GM12878 (cell line): Measurements from ENCODE around the gene ACSF3. TPM values are rescaled to one million over a fixed set of nuclear protein-coding genes. Genes with fewer than 3 reads are reported as not detected.

Experiments
- BCL11A ChIP-seq: IDR thresholded peaks from 2 replicates; pipeline ENCODE4 v1.6.1; 2011; ENCODE audit warnings: low read depth, low read length
- HDGF ChIP-seq: fragments of 450-650 bp; IDR thresholded peaks from 2 replicates; pipeline ENCODE4 v1.6.1; 2016; ENCODE audit warnings: antibody characterized with exemption
- JUNB ChIP-seq: IDR thresholded peaks from 2 replicates; pipeline ENCODE4 v1.6.1; 2016; ENCODE audit warnings: antibody characterized with exemption, mild to moderate bottlenecking
- KAT2A ChIP-seq: conservative IDR thresholded peaks from 2 replicates; pipeline ENCODE4 v1.6.1; 2011; ENCODE audit warnings: low read depth, low read length; ENCODE audit not compliant: control insufficient read depth
- MTA2 ChIP-seq: fragments of 450-650 bp; IDR thresholded peaks from 2 replicates; pipeline ENCODE4 v1.6.1; 2016; ENCODE audit warnings: low read depth, mild to moderate bottlenecking, moderate library complexity
- NFYA ChIP-seq: IDR thresholded peaks from 2 replicates; pipeline ENCODE4 v1.6.1; 2011; ENCODE audit warnings: low read depth, mild to moderate bottlenecking, low read length, improper control_type of control experiment, borderline replicate concordance
- NR2C1 ChIP-seq: fragments of 450-650 bp; IDR thresholded peaks from 2 replicates; pipeline ENCODE4 v1.6.1; 2017; ENCODE audit warnings: antibody characterized with exemption, mild to moderate bottlenecking, moderate library complexity
- NR2C2 ChIP-seq: IDR thresholded peaks from 2 replicates; pipeline ENCODE4 v1.6.1; 2011; ENCODE audit warnings: borderline replicate concordance, low read depth; ENCODE audit not compliant: control insufficient read depth, insufficient read length
- NRF1 ChIP-seq: conservative IDR thresholded peaks from 2 replicates; pipeline ENCODE4 v1.6.1; 2011; ENCODE audit warnings: mild to moderate bottlenecking, low read depth, low read length, improper control_type of control experiment
- PAX5 ChIP-seq: IDR thresholded peaks from 2 replicates; pipeline ENCODE4 v1.6.1; 2011; ENCODE audit warnings: low read depth, low read length, borderline replicate concordance
- RBBP5 ChIP-seq: fragments of 200-600 bp; sonication (generic); conservative IDR thresholded peaks from 2 replicates; pipeline ENCODE4 v1.6.1; 2016
- TBL1XR1 ChIP-seq: IDR thresholded peaks from 2 replicates; pipeline ENCODE4 v1.6.1; 2012; ENCODE audit warnings: low read depth, low read length, improper control_type of control experiment
- USF2 ChIP-seq: IDR thresholded peaks from 2 replicates; pipeline ENCODE4 v1.6.1; 2011; ENCODE audit warnings: low read depth, low read length, improper control_type of control experiment, borderline replicate concordance
- ZNF622 ChIP-seq: fragments of 450-650 bp; IDR thresholded peaks from 2 replicates; pipeline ENCODE4 v1.6.1; 2017; ENCODE audit warnings: mild to moderate bottlenecking, inconsistent platforms
- ZNF687 ChIP-seq: fragments of 450-650 bp; IDR thresholded peaks from 2 replicates; pipeline ENCODE4 v1.6.1; 2017; ENCODE audit warnings: mild to moderate bottlenecking, moderate library complexity
- polyA plus RNA-seq, 11 experiments: library from polyadenylated mRNA; depleted of rRNA in 4 of 11; unstranded in 6 of 11; stranded (reverse) in 5 of 11; fragments of >200 nt; fragmentation: Nextera tagmentation in 4 of 11; fragmentation: Illumina TruSeq in 1 of 11; extraction: Ambion mirVana in 4 of 11; extraction: Trizol in 1 of 11; gene quantifications; 1 replicate in 1 of 11; 2 replicates in 10 of 11; pipeline versions ENCODE4 v1.2.1 to v1.2.3, GENCODE V29; 2011 to 2016; ENCODE audit warnings: inconsistent platforms in 2 of 11, missing spikeins in 2 of 11, low read depth in 1 of 11
- total RNA-seq, 4 experiments: library from RNA; depleted of rRNA in 3 of 4; stranded (reverse); fragments of >200 nt in 3 of 4; fragmentation: Illumina TruSeq in 1 of 4; extraction: Trizol in 1 of 4; gene quantifications; 2 replicates each; pipeline versions ENCODE4 v1.2.1 to v1.2.3, GENCODE V29; 2013 to 2021
- TF ChIP-seq, protein P1 (sequence below): fragments of 450-650 bp; IDR thresholded peaks from 2 replicates; pipeline ENCODE4 v1.6.1; 2018; ENCODE audit warnings: mild to moderate bottlenecking, low read depth, moderate library complexity; ENCODE audit not compliant: partially characterized antibody
- TF ChIP-seq, protein P2 (sequence below): IDR thresholded peaks from 2 replicates; pipeline ENCODE4 v1.6.1; 2011; ENCODE audit warnings: mild to moderate bottlenecking, low read depth, low read length, moderate library complexity; ENCODE audit not compliant: insufficient replicate concordance
- TF ChIP-seq, protein P3 (sequence below): IDR thresholded peaks from 2 replicates; pipeline ENCODE4 v1.6.1; 2011; ENCODE audit warnings: low read depth, mild to moderate bottlenecking, low read length, moderate library complexity, borderline replicate concordance; ENCODE audit errors: extremely low read depth

Gene ACSF3
- total and polyA plus RNA-seq, 10 of the 15 experiments (the other 5 are each of a cell fraction or from before 2014, with no cell fraction given): 1.0 to 44.4 (median 25.8) TPM

DNA sequence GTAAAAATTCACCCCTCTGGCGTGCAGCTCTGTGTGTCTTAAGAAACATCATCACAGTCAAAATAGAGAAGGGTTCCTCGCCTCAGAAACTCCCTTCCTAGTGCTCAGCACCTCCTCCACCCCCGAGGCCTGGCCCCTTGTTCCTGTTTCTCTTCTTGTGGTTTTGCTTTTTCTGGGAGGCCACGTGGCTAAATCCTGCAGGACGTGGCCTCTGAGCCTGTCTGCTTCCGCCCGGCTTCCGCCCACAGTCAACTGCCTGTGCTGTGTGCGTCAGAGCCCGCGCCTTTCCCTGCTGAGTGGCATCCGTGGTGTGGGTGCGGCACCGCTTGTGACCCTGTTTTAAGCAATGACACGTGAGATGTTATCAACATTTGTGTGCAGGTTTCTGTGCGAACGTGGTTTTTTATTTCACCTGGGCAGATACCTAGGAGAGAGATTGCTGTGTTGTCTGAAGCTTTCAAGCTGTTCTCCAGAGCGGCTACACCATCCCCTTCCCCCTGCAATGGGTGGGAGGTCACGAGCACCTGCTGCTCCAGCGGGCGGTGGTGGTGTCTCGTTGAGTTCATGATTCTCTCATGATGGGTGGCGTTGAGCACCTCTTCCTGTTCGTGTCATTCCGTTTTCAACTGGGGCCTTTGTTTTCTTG, 21.7 kb downstream of the ACSF3 start (continued):
- TF ChIP-seq ZNF687 (peak; percentile 45), ZNF622 (no peak), NR2C1 (0 out of 2 replicates have a peak, but pooled peaks have one; percentile 38), HDGF (no peak; the same call in 1 of the 2 replicates), JUNB (no peak), PAX5 (no peak), KAT2A (no peak), NRF1 (no peak), NR2C2 (no peak), NFYA (no peak), TBL1XR1 (peak; percentile 31; the same call in 1 of the 2 replicates), USF2 (peak; percentile 54), BCL11A (peak; percentile 10; the same call in 1 of the 2 replicates), RBBP5 (no peak), MTA2 (peak; percentile 58; the same call in 1 of the 2 replicates)
- TF ChIP-seq, protein P1, sequence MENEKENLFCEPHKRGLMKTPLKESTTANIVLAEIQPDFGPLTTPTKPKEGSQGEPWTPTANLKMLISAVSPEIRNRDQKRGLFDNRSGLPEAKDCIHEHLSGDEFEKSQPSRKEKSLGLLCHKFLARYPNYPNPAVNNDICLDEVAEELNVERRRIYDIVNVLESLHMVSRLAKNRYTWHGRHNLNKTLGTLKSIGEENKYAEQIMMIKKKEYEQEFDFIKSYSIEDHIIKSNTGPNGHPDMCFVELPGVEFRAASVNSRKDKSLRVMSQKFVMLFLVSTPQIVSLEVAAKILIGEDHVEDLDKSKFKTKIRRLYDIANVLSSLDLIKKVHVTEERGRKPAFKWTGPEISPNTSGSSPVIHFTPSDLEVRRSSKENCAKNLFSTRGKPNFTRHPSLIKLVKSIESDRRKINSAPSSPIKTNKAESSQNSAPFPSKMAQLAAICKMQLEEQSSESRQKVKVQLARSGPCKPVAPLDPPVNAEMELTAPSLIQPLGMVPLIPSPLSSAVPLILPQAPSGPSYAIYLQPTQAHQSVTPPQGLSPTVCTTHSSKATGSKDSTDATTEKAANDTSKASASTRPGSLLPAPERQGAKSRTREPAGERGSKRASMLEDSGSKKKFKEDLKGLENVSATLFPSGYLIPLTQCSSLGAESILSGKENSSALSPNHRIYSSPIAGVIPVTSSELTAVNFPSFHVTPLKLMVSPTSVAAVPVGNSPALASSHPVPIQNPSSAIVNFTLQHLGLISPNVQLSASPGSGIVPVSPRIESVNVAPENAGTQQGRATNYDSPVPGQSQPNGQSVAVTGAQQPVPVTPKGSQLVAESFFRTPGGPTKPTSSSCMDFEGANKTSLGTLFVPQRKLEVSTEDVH: peak; percentile 41
- TF ChIP-seq, protein P2, sequence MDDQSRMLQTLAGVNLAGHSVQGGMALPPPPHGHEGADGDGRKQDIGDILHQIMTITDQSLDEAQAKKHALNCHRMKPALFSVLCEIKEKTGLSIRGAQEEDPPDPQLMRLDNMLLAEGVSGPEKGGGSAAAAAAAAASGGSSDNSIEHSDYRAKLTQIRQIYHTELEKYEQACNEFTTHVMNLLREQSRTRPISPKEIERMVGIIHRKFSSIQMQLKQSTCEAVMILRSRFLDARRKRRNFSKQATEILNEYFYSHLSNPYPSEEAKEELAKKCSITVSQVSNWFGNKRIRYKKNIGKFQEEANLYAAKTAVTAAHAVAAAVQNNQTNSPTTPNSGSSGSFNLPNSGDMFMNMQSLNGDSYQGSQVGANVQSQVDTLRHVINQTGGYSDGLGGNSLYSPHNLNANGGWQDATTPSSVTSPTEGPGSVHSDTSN: peak; percentile 70
- TF ChIP-seq, protein P3, sequence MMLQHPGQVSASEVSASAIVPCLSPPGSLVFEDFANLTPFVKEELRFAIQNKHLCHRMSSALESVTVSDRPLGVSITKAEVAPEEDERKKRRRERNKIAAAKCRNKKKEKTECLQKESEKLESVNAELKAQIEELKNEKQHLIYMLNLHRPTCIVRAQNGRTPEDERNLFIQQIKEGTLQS: no peak
